Measurements from ENCODE around the gene SLC8A1. TPM values are rescaled to one million over a fixed set of nuclear protein-coding genes. Genes with fewer than 3 reads are reported as not detected.

Gene SLC8A1
- total RNA-seq, 1 experiment from 2014 or later = 0.43 TPM

GRCh38 chr2:40401896-40402295 is 50.0 kb downstream of the SLC8A1 start:
- TF ChIP-seq CTCF (IDR thresholded peaks at IDR 0.05; ENCODE audit: insufficient read depth in 1 of 2, low read depth in 1 of 2, low read length in 1 of 2, severe bottlenecking in 1 of 2, unreplicated experiment in 1 of 2) = no peak
- no peak for DNase-seq
- CTCF ChIA-PET = interaction anchor here (0.6 kb wide), 1 partner anchor 315 kb away, joined by 3 read pairs; no protein-coding TSS in a partner anchor
- POLR2A ChIA-PET = no interaction called here
- Mint-ChIP-seq H3K4me1 (ENCODE audit: low read depth, unreplicated experiment) (no peaks in the 10 kb centered on the region), H3K36me3 (ENCODE audit: insufficient read depth, unreplicated experiment) (no peaks in the 10 kb centered on the region), H3K4me3 (ENCODE audit: unreplicated experiment) (no peak overlapping the region), H3K27me3 (ENCODE audit: insufficient read depth, unreplicated experiment) (no peaks in the 10 kb centered on the region), H3K9me3 (ENCODE audit: unreplicated experiment) (no peaks in the 10 kb centered on the region), H3K27ac (ENCODE audit: unreplicated experiment) (no peak overlapping the region)
- no peaks in the 10 kb centered on the region; the same call in 1 of the 2 replicates for H3K4me1 ChIP-seq
- intact Hi-C loops (cut with micrococcal nuclease; ENCODE audit: unreplicated experiment) = no loop called here
- H3K9me3 ChIP-seq = no peaks in the 10 kb centered on the region
- H3K4me3 ChIP-seq (ENCODE audit: low read depth, low read length) = no peak overlapping the region
- no peaks in the 10 kb centered on the region for H3K36me3 ChIP-seq (ENCODE audit: control insufficient read depth, insufficient read depth, low read length)
- H3K27me3 ChIP-seq (replicated peaks; ENCODE audit: control insufficient read depth, insufficient read depth, low read length) = no peaks in the 10 kb centered on the region; the same call in 1 of the 2 replicates
- BruUV-seq (replicated peaks) = no TSS peak

GRCh38 chr2:40400336-40400953 is 51.4 kb downstream of the SLC8A1 start:
- H3K4me1 Mint-ChIP-seq (ENCODE audit: low read depth, unreplicated experiment) = no peaks in the 10 kb centered on the region
- Histone ChIP-seq H3K4me1 (no peaks in the 10 kb centered on the region; the same call in 1 of the 2 replicates), H3K9me3 (no peaks in the 10 kb centered on the region), H3K27me3 (replicated peaks; ENCODE audit: control insufficient read depth, insufficient read depth, low read length) (no peaks in the 10 kb centered on the region; the same call in 1 of the 2 replicates), H3K36me3 (ENCODE audit: control insufficient read depth, insufficient read depth, low read length) (no peaks in the 10 kb centered on the region), H3K4me3 (ENCODE audit: low read depth, low read length) (no peak overlapping the region)
- no peak overlapping the region for H3K4me3 Mint-ChIP-seq (ENCODE audit: unreplicated experiment)
- no peaks in the 10 kb centered on the region for H3K9me3 Mint-ChIP-seq (ENCODE audit: unreplicated experiment)
- intact Hi-C loops (cut with micrococcal nuclease; ENCODE audit: unreplicated experiment) = no loop called here
- H3K27me3 Mint-ChIP-seq (ENCODE audit: insufficient read depth, unreplicated experiment) = no peaks in the 10 kb centered on the region
- no peak for DNase-seq
- ChIA-PET CTCF (no interaction called here), POLR2A (no interaction called here)
- no peak for TF ChIP-seq CTCF (IDR thresholded peaks at IDR 0.05; ENCODE audit: insufficient read depth in 1 of 2, low read depth in 1 of 2, low read length in 1 of 2, severe bottlenecking in 1 of 2, unreplicated experiment in 1 of 2)
- H3K36me3 Mint-ChIP-seq (ENCODE audit: insufficient read depth, unreplicated experiment) = no peaks in the 10 kb centered on the region
- BruUV-seq (replicated peaks) = no TSS peak
- H3K27ac Mint-ChIP-seq (ENCODE audit: unreplicated experiment) = no peak overlapping the region

GRCh38 chr2:40397765-40398164 is 54.1 kb downstream of the SLC8A1 start:
- Mint-ChIP-seq H3K4me1 (ENCODE audit: low read depth, unreplicated experiment) (no peaks in the 10 kb centered on the region), H3K9me3 (ENCODE audit: unreplicated experiment) (no peaks in the 10 kb centered on the region), H3K4me3 (ENCODE audit: unreplicated experiment) (no peak overlapping the region), H3K36me3 (ENCODE audit: insufficient read depth, unreplicated experiment) (no peaks in the 10 kb centered on the region), H3K27me3 (ENCODE audit: insufficient read depth, unreplicated experiment) (no peaks in the 10 kb centered on the region), H3K27ac (ENCODE audit: unreplicated experiment) (no peak overlapping the region)
- H3K27me3 ChIP-seq (replicated peaks; ENCODE audit: control insufficient read depth, insufficient read depth, low read length) = no peaks in the 10 kb centered on the region; the same call in 1 of the 2 replicates
- no peak overlapping the region for H3K4me3 ChIP-seq (ENCODE audit: low read depth, low read length)
- no peaks in the 10 kb centered on the region; the same call in 1 of the 2 replicates for H3K4me1 ChIP-seq
- no TSS peak for BruUV-seq (replicated peaks)
- TF ChIP-seq CTCF (IDR thresholded peaks at IDR 0.05; ENCODE audit: insufficient read depth in 1 of 2, low read depth in 1 of 2, low read length in 1 of 2, severe bottlenecking in 1 of 2, unreplicated experiment in 1 of 2) = no peak
- no peak for DNase-seq
- H3K36me3 ChIP-seq (ENCODE audit: control insufficient read depth, insufficient read depth, low read length) = no peaks in the 10 kb centered on the region
- intact Hi-C loops (cut with micrococcal nuclease; ENCODE audit: unreplicated experiment) = no loop called here
- CTCF ChIA-PET = no interaction called here
- POLR2A ChIA-PET = no interaction called here
- H3K9me3 ChIP-seq = no peaks in the 10 kb centered on the region

All from Caco-2 (cell line).